Epidermal melanocyte (primary cell): ENCODE data around the gene PAFAH2.
"Not testable (repeated sequence)": the region's sequence is repeated elsewhere in the genome, so short reads cannot be mapped to it uniquely, and the experiment has no call there.

Experiments
- DNase-seq: peaks from one replicate; pipeline ENCODE4 v3.0.0; 2011; ENCODE audit warnings: low spot score; ENCODE audit not compliant: insufficient read length

The PAFAH2 gene

GRCh38 chr1:25933479-25934365 is 64.1 kb downstream of the PAFAH2 start:
- DNase-seq: no peak

GRCh38 chr1:25932811-25933400 is 65.0 kb downstream of the PAFAH2 start:
- not testable (repeated sequence) for DNase-seq

GRCh38 chr1:25932321-25932720 is 65.5 kb downstream of the PAFAH2 start:
- DNase-seq: no peak

- no peak for DNase-seq
Observed at GRCh38 chr1:25929016-25929415, 68.8 kb downstream of the PAFAH2 start.

- no peak for DNase-seq
Observed at GRCh38 chr1:25927521-25928265, 70.2 kb downstream of the PAFAH2 start.

- no peak for DNase-seq
Observed at GRCh38 chr1:25926731-25927496, 70.9 kb downstream of the PAFAH2 start.

- no peak for DNase-seq
Observed at GRCh38 chr1:25924454-25924853, 73.4 kb downstream of the PAFAH2 start.

- no peak for DNase-seq
Observed at GRCh38 chr1:25922971-25923552, 74.8 kb downstream of the PAFAH2 start.

GRCh38 chr1:25922056-25922970 is 75.5 kb downstream of the PAFAH2 start:
- no peak for DNase-seq

GRCh38 chr1:25918615-25919014 is 79.2 kb downstream of the PAFAH2 start:
- DNase-seq: no peak

GRCh38 chr1:25917996-25918395 is 79.9 kb downstream of the PAFAH2 start:
- no peak for DNase-seq

- DNase-seq: no peak
Observed at GRCh38 chr1:25916460-25916859, 81.4 kb downstream of the PAFAH2 start.

- no peak for DNase-seq
Observed at GRCh38 chr1:25914074-25914995, 83.5 kb downstream of the PAFAH2 start.

GRCh38 chr1:25913206-25913605 is 84.7 kb downstream of the PAFAH2 start:
- DNase-seq: no peak

- DNase-seq: no peak
Observed at GRCh38 chr1:25912076-25912831, 85.6 kb downstream of the PAFAH2 start.

- DNase-seq: no peak
Observed at GRCh38 chr1:25911162-25911561, 86.7 kb downstream of the PAFAH2 start.
